Skeletal muscle tissue (tissue), 4 donors: ENCODE results near the gene BEX3. TPM values are rescaled to one million over a fixed set of nuclear protein-coding genes. Genes with fewer than 3 reads are reported as not detected.
"Not testable (repeated sequence)": the region's sequence is repeated elsewhere in the genome, so short reads cannot be mapped to it uniquely, and the experiment has no call there.

Source experiments
- H3K27ac ChIP-seq: one replicate; pipeline ENCODE4 v1.7.0; 2013; ENCODE audit warnings: mild to moderate bottlenecking, low read depth, low read length, inconsistent platforms
- H3K27me3 ChIP-seq, 3 donors: one replicate each; pipeline ENCODE4 v1.7.0; 2013; ENCODE audit warnings: low read length in 3 of 3; ENCODE audit not compliant: control insufficient read depth in 3 of 3, insufficient read depth in 3 of 3
- H3K36me3 ChIP-seq, 3 donors: one replicate each; pipeline ENCODE4 v1.7.0; 2013; ENCODE audit warnings: low read length in 3 of 3; ENCODE audit not compliant: control insufficient read depth in 3 of 3, insufficient read depth in 3 of 3
- H3K4me1 ChIP-seq, 3 donors: one replicate each; pipeline ENCODE4 v1.7.0; 2013; ENCODE audit warnings: low read length in 3 of 3, mild to moderate bottlenecking in 3 of 3; ENCODE audit not compliant: control insufficient read depth in 3 of 3, insufficient read depth in 3 of 3
- H3K4me3 ChIP-seq, 3 donors: one replicate each; pipeline ENCODE4 v1.7.0; 2013; ENCODE audit warnings: low read length in 3 of 3
- H3K9ac ChIP-seq, 3 donors: one replicate each; pipeline ENCODE4 v1.7.0; 2013; ENCODE audit warnings: low read length in 3 of 3, mild to moderate bottlenecking in 3 of 3, moderate library complexity in 2 of 3, low read depth in 1 of 3
- H3K9me3 ChIP-seq, 3 donors: one replicate each; pipeline ENCODE4 v1.7.0; 2013; ENCODE audit warnings: low read length in 3 of 3; ENCODE audit not compliant: control insufficient read depth in 3 of 3
- total RNA-seq: library from RNA; depleted of rRNA; stranded (reverse); fragments of >200 nt; gene quantifications from one replicate; pipeline ENCODE4 v1.2.3, GENCODE V29; 2014
- donor health status: Osteomylitis.

BEX3 gene
- total RNA-seq, 1 donor from 2014 or later: 110 TPM

- H3K36me3 ChIP-seq: no peaks in the 10 kb centered on the region
- H3K4me1 ChIP-seq: no peaks in the 10 kb centered on the region
- H3K27ac ChIP-seq: no peak overlapping the region
- H3K9me3 ChIP-seq: no peaks in the 10 kb centered on the region
- no peaks in the 10 kb centered on the region for H3K27me3 ChIP-seq
- no peak overlapping the region for H3K9ac ChIP-seq
- H3K4me3 ChIP-seq: no peak overlapping the region
Measured at GRCh38 chrX:103357871-103358270, 18.5 kb upstream of the BEX3 start.

- H3K27me3 ChIP-seq, H3K4me1 ChIP-seq, H3K27ac ChIP-seq, H3K9me3 ChIP-seq, H3K9ac ChIP-seq, H3K36me3 ChIP-seq, H3K4me3 ChIP-seq: not testable (repeated sequence)
Measured at GRCh38 chrX:103359605-103360004, 16.7 kb upstream of the BEX3 start.

GRCh38 chrX:103360092-103360491, 16.2 kb upstream of the BEX3 start:
- H3K27ac ChIP-seq: no peak overlapping the region
- no peak overlapping the region for H3K9ac ChIP-seq

GRCh38 chrX:103360916-103361315, 15.4 kb upstream of the BEX3 start:
- Histone ChIP-seq H3K9me3 (no peaks in the 10 kb centered on the region), H3K4me1 (no peaks in the 10 kb centered on the region), H3K27ac (no peak overlapping the region), H3K4me3 (no peak overlapping the region), H3K36me3 (no peaks in the 10 kb centered on the region), H3K27me3 (no peaks in the 10 kb centered on the region), H3K9ac (no peak overlapping the region)

More at GRCh38 chrX:103360092-103360491, 16.2 kb upstream of the BEX3 start:
- no peaks in the 10 kb centered on the region for H3K36me3 ChIP-seq
- no peaks in the 10 kb centered on the region for H3K27me3 ChIP-seq
- H3K4me3 ChIP-seq: no peak overlapping the region
- no peaks in the 10 kb centered on the region for H3K9me3 ChIP-seq
- H3K4me1 ChIP-seq: no peaks in the 10 kb centered on the region

- H3K4me3 ChIP-seq: no peak overlapping the region
- H3K36me3 ChIP-seq: no peaks in the 10 kb centered on the region
- H3K4me1 ChIP-seq: no peaks in the 10 kb centered on the region
- H3K27ac ChIP-seq: no peak overlapping the region
- no peak overlapping the region for H3K9ac ChIP-seq
- H3K9me3 ChIP-seq: no peaks in the 10 kb centered on the region
- no peaks in the 10 kb centered on the region for H3K27me3 ChIP-seq
Measured at GRCh38 chrX:103361798-103362197, 14.5 kb upstream of the BEX3 start.

GRCh38 chrX:103362474-103362873, 13.9 kb upstream of the BEX3 start:
- no peak overlapping the region for H3K9ac ChIP-seq
- no peaks in the 10 kb centered on the region for H3K36me3 ChIP-seq
- no peaks in the 10 kb centered on the region for H3K4me1 ChIP-seq
- no peaks in the 10 kb centered on the region for H3K9me3 ChIP-seq
- H3K27me3 ChIP-seq: no peaks in the 10 kb centered on the region
- no peak overlapping the region for H3K4me3 ChIP-seq
- H3K27ac ChIP-seq: no peak overlapping the region

GRCh38 chrX:103363046-103363445, 13.3 kb upstream of the BEX3 start:
- Histone ChIP-seq H3K27me3 (no peaks in the 10 kb centered on the region), H3K4me1 (no peaks in the 10 kb centered on the region), H3K36me3 (no peaks in the 10 kb centered on the region), H3K9me3 (no peaks in the 10 kb centered on the region), H3K9ac (no peak overlapping the region), H3K4me3 (no peak overlapping the region), H3K27ac (no peak overlapping the region)

GRCh38 chrX:103367502-103367901, 8.8 kb upstream of the BEX3 start:
- Histone ChIP-seq H3K9ac (no peak overlapping the region), H3K27me3 (no peaks in the 10 kb centered on the region), H3K36me3 (no peaks in the 10 kb centered on the region), H3K4me3 (no peak overlapping the region), H3K4me1 (no peaks in the 10 kb centered on the region), H3K9me3 (no peaks in the 10 kb centered on the region), H3K27ac (no peak overlapping the region)

GRCh38 chrX:103369479-103369878, 6.9 kb upstream of the BEX3 start:
- Histone ChIP-seq H3K4me3 (no peak overlapping the region), H3K27ac (no peak overlapping the region), H3K4me1 (no peaks in the 10 kb centered on the region), H3K36me3 (no peaks in the 10 kb centered on the region), H3K9ac (no peak overlapping the region), H3K9me3 (no peaks in the 10 kb centered on the region), H3K27me3 (no peaks in the 10 kb centered on the region)

GRCh38 chrX:103372886-103373285, 3.5 kb upstream of the BEX3 start:
- H3K36me3 ChIP-seq: no peaks in the 10 kb centered on the region
- H3K4me3 ChIP-seq: no peak overlapping the region
- no peaks in the 10 kb centered on the region for H3K9me3 ChIP-seq
- H3K27me3 ChIP-seq: peaks cover 0 to 4% (median 0%) of the 10 kb centered on the region in 3 donors
- no peak overlapping the region for H3K27ac ChIP-seq
- H3K9ac ChIP-seq: no peak overlapping the region
- H3K4me1 ChIP-seq: peaks cover 0 to 3% (median 0%) of the 10 kb centered on the region in 3 donors

GRCh38 chrX:103373581-103373980, 2.8 kb upstream of the BEX3 start:
- Histone ChIP-seq H3K9ac (no peak overlapping the region), H3K36me3 (no peaks in the 10 kb centered on the region), H3K27ac (no peak overlapping the region), H3K27me3 (peaks cover 0 to 4% (median 0%) of the 10 kb centered on the region in 3 donors), H3K4me3 (no peak overlapping the region), H3K9me3 (no peaks in the 10 kb centered on the region), H3K4me1 (peaks cover 0 to 3% (median 0%) of the 10 kb centered on the region in 3 donors)
